ENCODE measurements around the gene NUMBL.

Gene NUMBL

DNA sequence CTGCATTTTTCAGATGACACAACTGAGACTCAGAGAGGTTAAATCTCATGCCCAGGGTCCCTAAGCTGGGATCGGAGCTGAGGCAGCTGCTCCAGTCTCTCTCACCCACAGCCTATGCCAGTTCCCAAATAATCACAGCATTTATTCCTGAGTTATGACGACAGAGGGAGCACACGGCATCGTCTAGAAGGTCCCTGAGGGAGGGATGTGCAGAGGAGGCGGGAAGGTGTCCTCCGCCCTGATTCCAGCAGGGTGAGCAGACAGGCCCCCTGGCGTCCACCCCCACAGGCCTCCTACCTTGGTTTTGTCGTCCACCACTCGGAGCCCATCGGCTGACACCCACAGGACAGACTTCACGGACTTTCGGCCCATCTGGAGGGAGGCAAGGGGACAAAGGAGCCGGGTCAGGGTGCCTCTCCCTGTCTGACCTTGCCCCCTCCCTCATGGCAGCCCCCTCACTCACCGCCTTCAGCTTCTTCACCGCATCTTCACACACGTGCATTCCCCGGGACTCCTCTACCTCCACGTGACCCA is 8.0 kb downstream of the NUMBL start:
- no peak overlapping the region for H3K4me3 ChIP-seq (ENCODE audit: low read length)
- TF ChIP-seq CTCF (conservative IDR thresholded peaks at IDR 0.05; ENCODE audit: low read length) = no peak
- DNase-seq (ENCODE audit: low read depth) = no peak

GRCh38 chr19:40681039-40681438 is 9.4 kb downstream of the NUMBL start:
- no peak overlapping the region for H3K4me3 ChIP-seq (ENCODE audit: low read length)
- DNase-seq (ENCODE audit: low read depth) = no peak
- no peak for TF ChIP-seq CTCF (conservative IDR thresholded peaks at IDR 0.05; ENCODE audit: low read length)

DNA sequence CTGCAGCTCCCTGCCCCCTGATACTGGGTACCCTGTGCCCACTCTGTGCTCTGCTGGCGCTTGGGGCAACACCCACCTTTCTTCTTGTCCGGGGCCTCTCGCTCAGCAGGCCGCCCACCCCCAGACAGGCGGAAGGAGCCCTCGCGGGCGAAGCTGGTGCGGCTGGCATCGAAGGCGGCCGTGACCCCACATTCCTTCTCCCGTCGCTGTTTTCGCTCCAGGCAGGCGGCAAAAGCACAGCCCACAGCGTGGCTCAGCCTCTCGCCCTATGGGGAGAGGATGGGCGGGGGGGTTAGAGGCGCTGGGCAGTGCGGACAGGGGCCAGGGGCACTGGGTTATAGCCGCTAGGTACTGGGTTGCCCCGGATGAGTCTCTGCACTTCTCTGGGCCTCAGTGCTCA is 13.3 kb downstream of the NUMBL start:
- no peak for DNase-seq (ENCODE audit: low read depth)
- no peak overlapping the region for H3K4me3 ChIP-seq (ENCODE audit: low read length)
- no peak for TF ChIP-seq CTCF (conservative IDR thresholded peaks at IDR 0.05; ENCODE audit: low read length)

DNA sequence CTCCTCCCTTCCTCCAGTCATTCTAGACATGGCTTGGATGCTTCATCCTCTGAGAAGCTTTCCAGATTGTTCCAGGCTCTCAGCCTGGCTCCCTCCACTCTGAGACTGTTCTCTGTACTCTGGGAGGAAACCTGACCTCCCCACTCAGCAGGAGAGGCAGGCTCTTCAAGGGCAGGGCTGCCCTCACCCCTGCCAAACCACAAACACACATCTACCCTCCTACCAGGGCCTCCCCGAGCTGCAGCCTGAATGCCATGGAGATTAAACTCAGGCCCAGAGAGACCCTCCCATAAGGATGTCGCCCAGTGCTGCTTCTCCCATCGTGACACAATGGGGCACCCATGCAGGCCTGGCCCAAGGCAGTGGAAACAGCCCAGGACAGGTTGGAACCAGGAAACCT is 16.2 kb downstream of the NUMBL start:
- H3K4me3 ChIP-seq (ENCODE audit: low read length) = no peak overlapping the region
- no peak for TF ChIP-seq CTCF (conservative IDR thresholded peaks at IDR 0.05; ENCODE audit: low read length)
- no peak for DNase-seq (ENCODE audit: low read depth)

DNA sequence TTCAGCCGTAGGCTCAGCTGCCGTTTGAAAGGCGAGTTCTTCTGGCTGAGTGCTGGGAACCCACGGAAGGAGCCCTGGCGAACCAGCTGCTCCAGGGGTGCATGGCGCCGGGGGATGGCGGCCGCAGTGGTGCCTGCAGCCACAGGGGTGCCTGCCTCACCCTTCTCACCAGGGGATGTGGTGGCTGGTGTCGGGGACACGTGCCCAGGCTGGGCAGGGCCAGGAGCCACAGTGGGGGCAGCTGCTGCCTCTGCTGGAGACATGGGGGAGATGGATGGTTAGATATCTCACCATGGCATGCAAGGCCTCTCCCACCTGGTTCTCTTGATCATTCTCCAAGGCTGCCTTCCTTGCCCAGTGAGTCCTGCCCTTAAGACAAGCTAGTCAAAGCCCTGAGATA is 17.1 kb downstream of the NUMBL start:
- DNase-seq (ENCODE audit: low read depth) = no peak
- TF ChIP-seq CTCF (conservative IDR thresholded peaks at IDR 0.05; ENCODE audit: low read length) = no peak
- no peak overlapping the region for H3K4me3 ChIP-seq (ENCODE audit: low read length)

- no peak overlapping the region for H3K4me3 ChIP-seq (ENCODE audit: low read length)
- TF ChIP-seq CTCF (conservative IDR thresholded peaks at IDR 0.05; ENCODE audit: low read length) = no peak
- no peak for DNase-seq (ENCODE audit: low read depth)
Observed at GRCh38 chr19:40672573-40673299, 17.7 kb downstream of the NUMBL start.

DNA sequence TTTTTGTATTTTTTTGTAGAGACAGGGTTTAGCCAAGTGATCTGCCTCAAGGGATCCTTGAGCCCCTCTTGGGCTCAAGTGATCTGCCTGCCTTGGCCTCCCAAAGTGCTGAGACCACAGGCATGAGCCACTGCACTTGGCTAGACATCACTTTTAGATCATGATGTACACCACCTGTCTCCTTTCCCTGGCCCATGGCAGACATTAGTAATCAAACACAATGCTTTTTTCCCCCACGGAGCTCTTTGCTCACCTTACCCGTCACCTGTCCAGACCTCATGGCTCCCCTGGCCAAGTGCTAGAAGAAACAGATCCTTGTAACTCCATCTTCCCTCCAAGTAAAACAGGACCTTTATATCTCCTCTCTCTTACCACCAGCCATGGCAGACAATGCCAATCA is 18.4 kb downstream of the NUMBL start:
- TF ChIP-seq CTCF (conservative IDR thresholded peaks at IDR 0.05; ENCODE audit: low read length) = no peak
- no peak overlapping the region for H3K4me3 ChIP-seq (ENCODE audit: low read length)
- no peak for DNase-seq (ENCODE audit: low read depth)
